CD4-positive, alpha-beta T cell (primary cell): ENCODE results near the gene OR51L1. TPM values are rescaled to one million over a fixed set of nuclear protein-coding genes. Genes with fewer than 3 reads are reported as not detected.

ENCODE experiments used
- ATAC-seq: fragments of 200-7000 bp; cut with Tn5 transposase; one replicate; pipeline ENCODE4 v1.10.0; 2022; ENCODE audit warnings: mild to moderate bottlenecking; ENCODE audit not compliant: poor library complexity
- CTCF ChIA-PET: fragments of 350-600 bp; sonication (Branson Sonifier 250); formaldehyde crosslinking; loops from one replicate; lab custom pipeline; 2021; ENCODE audit warnings: antibody characterized with exemption, inconsistent platforms; lab: Charles Lee
- POLR2A ChIA-PET: fragments of 350-600 bp; sonication (Branson Sonifier 250); formaldehyde crosslinking; loops from one replicate; lab custom pipeline; 2021; ENCODE audit warnings: antibody characterized with exemption, inconsistent platforms; lab: Charles Lee
- DNase-seq, 14 experiments: peaks; one replicate each; pipeline ENCODE4 v3.0.0-alpha.2; 2013 to 2020; ENCODE audit warnings: mixed read lengths in 2 of 14
- H3K27ac ChIP-seq, 2 donors: one replicate each; pipeline versions ENCODE4 v1.5.1 to v1.7.0; 2013; ENCODE audit warnings: low read length in 2 of 2, low read depth in 1 of 2, mild to moderate bottlenecking in 1 of 2
- H3K27me3 ChIP-seq, 2 experiments: 1 replicate in 1 of 2; 2 replicates in 1 of 2; pipeline versions ENCODE4 v1.6.1 to v1.7.0; 2013; ENCODE audit warnings: low read length in 2 of 2, control low read depth in 1 of 2, mild to moderate bottlenecking in 1 of 2, moderate library complexity in 1 of 2; ENCODE audit not compliant: insufficient read depth in 2 of 2, control insufficient read depth in 1 of 2
- H3K36me3 ChIP-seq: one replicate; pipeline ENCODE4 v1.6.1; 2013; ENCODE audit warnings: low read length, control low read depth; ENCODE audit not compliant: insufficient read depth
- H3K4me1 ChIP-seq: one replicate; pipeline ENCODE4 v1.6.1; 2013; ENCODE audit warnings: low read length, control low read depth; ENCODE audit not compliant: insufficient read depth
- H3K4me3 ChIP-seq: one replicate; pipeline ENCODE4 v1.5.1; 2013; ENCODE audit warnings: mild to moderate bottlenecking, low read length, moderate library complexity
- H3K9me3 ChIP-seq, 2 experiments: 1 replicate in 1 of 2; 2 replicates in 1 of 2; pipeline versions ENCODE4 v1.6.1 to v1.7.0; 2013; ENCODE audit warnings: low read length in 2 of 2, mild to moderate bottlenecking in 2 of 2, control low read depth in 1 of 2, moderate library complexity in 1 of 2; ENCODE audit not compliant: control insufficient read depth in 1 of 2, insufficient read depth in 1 of 2
- H3K27ac Mint-ChIP-seq: one replicate; pipeline ENCODE4 v1.8.0; 2020; ENCODE audit warnings: mixed read lengths
- H3K27me3 Mint-ChIP-seq: one replicate; pipeline ENCODE4 v1.8.0; 2021; ENCODE audit warnings: mixed read lengths
- H3K36me3 Mint-ChIP-seq: one replicate; pipeline ENCODE4 v1.8.0; 2021; ENCODE audit warnings: low read depth, mixed read lengths
- H3K4me1 Mint-ChIP-seq: one replicate; pipeline ENCODE4 v1.8.0; 2021; ENCODE audit warnings: low read depth, mixed read lengths
- H3K4me3 Mint-ChIP-seq: one replicate; pipeline ENCODE4 v1.8.0; 2020; ENCODE audit warnings: mild to moderate bottlenecking, mixed read lengths
- H3K9me3 Mint-ChIP-seq: one replicate; pipeline ENCODE4 v1.8.0; 2020; ENCODE audit warnings: mixed read lengths
- CTCF ChIP-seq: fragments of 200-600 bp; IDR thresholded peaks from one replicate; pipeline ENCODE4 v1.8.0; 2022; ENCODE audit warnings: antibody characterized with exemption, mild to moderate bottlenecking
- intact Hi-C, 2 experiments: fragments of 100-400 bp; cut with DNase I in 1 of 2; cut with micrococcal nuclease in 1 of 2; formaldehyde crosslinking; loops; one replicate each; pipeline versions ENCODE4 v1.15.1 to v1.9.0; 2023 to 2025; cut with DNase I, micrococcal nuclease
- total RNA-seq, 174 experiments: library from RNA in 2 of 174; stranded (reverse) in 2 of 174; gene quantifications; one replicate each; pipeline ENCODE4 v1.2.3 and lab custom pipeline; 2021 to 2026

Gene OR51L1
- total RNA-seq, 2 experiments from 2014 or later = not detected

- ATAC-seq (no peak), DNase-seq (no peak)
- POLR2A ChIA-PET = no interaction called here
These were observed 43.7 kb downstream of the OR51L1 start for GRCh38 chr11:5038341-5038740.

DNA sequence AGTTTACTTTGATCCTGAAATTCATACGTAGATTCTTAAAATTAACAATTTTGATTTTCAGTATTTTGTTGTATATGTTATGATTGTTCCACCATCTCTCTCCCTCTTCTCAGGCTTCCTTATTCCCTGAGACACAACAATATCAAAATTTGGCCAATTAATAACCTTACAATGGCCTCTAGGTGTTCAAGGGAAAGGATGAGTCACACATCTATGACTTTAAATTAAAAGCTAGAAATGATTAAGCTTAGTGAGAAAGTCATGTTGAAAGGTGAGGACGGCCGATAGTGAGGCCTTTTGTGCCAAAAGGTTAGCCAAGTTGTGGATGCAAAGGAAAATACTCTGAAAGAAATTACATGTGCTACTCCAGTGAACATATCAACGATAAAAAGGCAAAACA, 46.2 kb downstream of the OR51L1 start:
- no peaks in the 10 kb centered on the region for H3K36me3 Mint-ChIP-seq

More at GRCh38 chr11:5038341-5038740, 43.7 kb downstream of the OR51L1 start:
- Mint-ChIP-seq H3K4me3 (no peak overlapping the region), H3K36me3 (no peaks in the 10 kb centered on the region), H3K27me3 (no peaks in the 10 kb centered on the region), H3K4me1 (no peaks in the 10 kb centered on the region), H3K9me3 (no peaks in the 10 kb centered on the region), H3K27ac (no peak overlapping the region)
- Histone ChIP-seq H3K27ac (no peak overlapping the region), H3K4me1 (no peaks in the 10 kb centered on the region), H3K27me3 (no peaks in the 10 kb centered on the region), H3K36me3 (no peaks in the 10 kb centered on the region), H3K4me3 (no peak overlapping the region), H3K9me3 (no peaks in the 10 kb centered on the region)
- intact Hi-C loops = no loop called here
- CTCF ChIA-PET = no interaction called here
- no peak for TF ChIP-seq CTCF

DNA sequence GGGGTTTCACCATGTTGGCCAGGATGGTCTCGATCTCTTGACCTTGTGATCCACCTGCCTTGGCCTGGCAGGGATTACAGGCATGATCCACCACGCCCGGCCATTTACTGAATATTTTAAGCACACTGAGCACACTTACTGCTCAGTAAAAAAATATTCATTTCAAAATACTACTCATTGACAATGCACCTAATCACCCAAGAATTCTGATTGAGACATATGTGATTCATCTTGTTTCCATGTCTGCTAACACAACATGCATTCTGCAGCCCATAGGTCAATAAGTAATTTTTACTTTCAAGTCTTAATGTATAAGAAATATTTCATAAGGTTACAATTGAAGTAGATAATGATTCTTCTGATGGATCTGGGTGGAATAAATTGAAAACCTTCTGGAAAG, 47.4 kb downstream of the OR51L1 start:
- Mint-ChIP-seq H3K27ac (no peak overlapping the region), H3K4me3 (no peak overlapping the region), H3K36me3 (no peaks in the 10 kb centered on the region), H3K4me1 (no peaks in the 10 kb centered on the region), H3K9me3 (no peaks in the 10 kb centered on the region), H3K27me3 (no peaks in the 10 kb centered on the region)
- H3K27ac ChIP-seq = no peak overlapping the region
- no peaks in the 10 kb centered on the region for H3K9me3 ChIP-seq
- intact Hi-C loops = no loop called here
- ChIA-PET POLR2A (no interaction called here), CTCF (no interaction called here)
- no peak for TF ChIP-seq CTCF
- DNase-seq (no peak), ATAC-seq (no peak)
- H3K36me3 ChIP-seq = no peaks in the 10 kb centered on the region
- no peaks in the 10 kb centered on the region for H3K4me1 ChIP-seq
- no peaks in the 10 kb centered on the region for H3K27me3 ChIP-seq
- H3K4me3 ChIP-seq = no peak overlapping the region

More for the DNA sequence above, 46.2 kb downstream of the OR51L1 start:
- Mint-ChIP-seq H3K27ac (no peak overlapping the region), H3K9me3 (no peaks in the 10 kb centered on the region), H3K27me3 (no peaks in the 10 kb centered on the region), H3K4me3 (no peak overlapping the region), H3K4me1 (no peaks in the 10 kb centered on the region)
- ATAC-seq (no peak), DNase-seq (no peak)
- TF ChIP-seq CTCF = no peak
- POLR2A ChIA-PET = no interaction called here
- intact Hi-C loops = no loop called here
- Histone ChIP-seq H3K27ac (no peak overlapping the region), H3K4me3 (no peak overlapping the region), H3K36me3 (no peaks in the 10 kb centered on the region), H3K4me1 (no peaks in the 10 kb centered on the region), H3K9me3 (no peaks in the 10 kb centered on the region), H3K27me3 (no peaks in the 10 kb centered on the region)
- CTCF ChIA-PET = no interaction called here
